ENCODE results near the gene CDRT15. TPM values are rescaled to one million over a fixed set of nuclear protein-coding genes. Genes with fewer than 3 reads are reported as not detected.
A peak's percentile ranks its signal among the peaks of the same experiment; 100 is the strongest.

Gene CDRT15
- total RNA-seq, 3 donors from 2014 or later (not counting 1 experiment from before 2014, with no cell fraction given), result not detected

GRCh38 chr17:14204084-14204483, 32.6 kb downstream of the CDRT15 start:
- WGBS (ENCODE audit: insufficient coverage), result 44% methylated on average over 5 of the region's 5 CpGs
- no peaks in the 10 kb centered on the region for H3K9me3 ChIP-seq (ENCODE audit: control insufficient read depth, insufficient read depth, low read length)
- Mint-ChIP-seq H3K36me3 (no peaks in the 10 kb centered on the region), H3K27me3 (ENCODE audit: low read depth in 2 of 2) (no peaks in the 10 kb centered on the region), H3K27ac (peak overlapping the region; percentile 91 to 92), H3K4me3 (peak overlapping the region; percentile 4), H3K4me1 (peaks cover 96 to 100% of the 10 kb centered on the region in 2 donors), H3K9me3 (peaks cover 0 to 2% of the 10 kb centered on the region in 2 donors)
- TF ChIP-seq CTCF (IDR thresholded peaks at IDR 0.05), result no peak
- no peaks in the 10 kb centered on the region for H3K27me3 ChIP-seq (ENCODE audit: control insufficient read depth, insufficient read depth, low read length)
- intact Hi-C loops (cut with micrococcal nuclease), result loop anchor here (5.0 kb wide), 2 partner anchors 137 to 223 kb away; partner anchors contain the start of gene COX10
- H3K4me1 ChIP-seq (ENCODE audit: control insufficient read depth, insufficient read depth, low read length), result peaks cover 90% of the 10 kb centered on the region
- no peaks in the 10 kb centered on the region for H3K36me3 ChIP-seq (ENCODE audit: control insufficient read depth, insufficient read depth, low read length)
- peak in 1 of 2 donors; percentile 36 for DNase-seq
- H3K27ac ChIP-seq (ENCODE audit: low read length), result peak overlapping the region; percentile 34
- no peak for ATAC-seq
- H3K4me3 ChIP-seq (ENCODE audit: low read length), result no peak overlapping the region

GRCh38 chr17:14203388-14203787, 33.3 kb downstream of the CDRT15 start:
- ATAC-seq (peak in 2 of 3 donors; percentile 11 to 39), DNase-seq (peak in 1 of 2 donors; percentile 74)
- no peaks in the 10 kb centered on the region for H3K9me3 ChIP-seq (ENCODE audit: control insufficient read depth, insufficient read depth, low read length)
- peaks cover 92% of the 10 kb centered on the region for H3K4me1 ChIP-seq (ENCODE audit: control insufficient read depth, insufficient read depth, low read length)
- peak; percentile 39 for TF ChIP-seq CTCF (IDR thresholded peaks at IDR 0.05)
- Mint-ChIP-seq H3K4me1 (peaks cover 98 to 100% of the 10 kb centered on the region in 2 donors), H3K4me3 (peak overlapping the region; percentile 40), H3K27me3 (ENCODE audit: low read depth in 2 of 2) (no peaks in the 10 kb centered on the region), H3K36me3 (no peaks in the 10 kb centered on the region), H3K9me3 (peaks cover 0 to 2% of the 10 kb centered on the region in 2 donors), H3K27ac (peak overlapping the region; percentile 91 to 92)
- WGBS (ENCODE audit: insufficient coverage), result 81% methylated on average over 3 of the region's 3 CpGs
- intact Hi-C loops (cut with micrococcal nuclease), result loop anchor here (5.0 kb wide), 2 partner anchors 136 to 224 kb away; partner anchors contain the start of gene COX10
- peak overlapping the region; percentile 34 for H3K27ac ChIP-seq (ENCODE audit: low read length)
- no peaks in the 10 kb centered on the region for H3K36me3 ChIP-seq (ENCODE audit: control insufficient read depth, insufficient read depth, low read length)
- no peaks in the 10 kb centered on the region for H3K27me3 ChIP-seq (ENCODE audit: control insufficient read depth, insufficient read depth, low read length)
- H3K4me3 ChIP-seq (ENCODE audit: low read length), result no peak overlapping the region

GRCh38 chr17:14202388-14203166, 34.1 kb downstream of the CDRT15 start:
- H3K4me1 ChIP-seq (ENCODE audit: control insufficient read depth, insufficient read depth, low read length), result peaks cover 93% of the 10 kb centered on the region
- no peak for ATAC-seq
- no peak for TF ChIP-seq CTCF (IDR thresholded peaks at IDR 0.05)
- H3K4me1 Mint-ChIP-seq, result peaks cover 100% of the 10 kb centered on the region in 2 donors
- 79% methylated on average over 9 of the region's 10 CpGs for WGBS (ENCODE audit: insufficient coverage)
- H3K27ac ChIP-seq (ENCODE audit: low read length), result peak overlapping the region; percentile 73
- H3K9me3 Mint-ChIP-seq, result peaks cover 0 to 2% of the 10 kb centered on the region in 2 donors
- no peaks in the 10 kb centered on the region for H3K36me3 ChIP-seq (ENCODE audit: control insufficient read depth, insufficient read depth, low read length)
- peak overlapping the region; percentile 76 for H3K4me3 Mint-ChIP-seq
- no peaks in the 10 kb centered on the region for H3K36me3 Mint-ChIP-seq
- no peaks in the 10 kb centered on the region for H3K27me3 ChIP-seq (ENCODE audit: control insufficient read depth, insufficient read depth, low read length)
- intact Hi-C loops (cut with micrococcal nuclease), result loop anchor here (5.0 kb wide), 2 partner anchors 135 to 225 kb away; partner anchors contain the start of gene COX10
- peak in 1 of 2 donors; percentile 43 for DNase-seq
- H3K27me3 Mint-ChIP-seq (ENCODE audit: low read depth in 2 of 2), result no peaks in the 10 kb centered on the region
- H3K27ac Mint-ChIP-seq, result peak overlapping the region; percentile 91 to 92
- H3K9me3 ChIP-seq (ENCODE audit: control insufficient read depth, insufficient read depth, low read length), result no peaks in the 10 kb centered on the region
- H3K4me3 ChIP-seq (ENCODE audit: low read length), result no peak overlapping the region

Data from natural killer cell (primary cell).